GM12878 (cell line): ENCODE results near the gene TNP2. TPM values are rescaled to one million over a fixed set of nuclear protein-coding genes. Genes with fewer than 3 reads are reported as not detected.
"Not testable (repeated sequence)": the region's sequence is repeated elsewhere in the genome, so short reads cannot be mapped to it uniquely, and the experiment has no call there.

Experiments used
- ATAC-seq: fragments of 200-7000 bp; cut with Tn5 transposase; 3 replicates; pipeline ENCODE4 v1.9.1; 2020; ENCODE audit warnings: mild to moderate bottlenecking, moderate library complexity
- BruUV-seq: library from RNA; stranded (reverse); fragments of 400-500 nt; replicated peaks from 2 replicates; lab custom pipeline; 2021; lab: Mats Ljungman, UMichigan
- CTCF ChIA-PET: fragments of 300-600 bp; sonication (Branson Sonifier 250); formaldehyde crosslinking; extraction: SDS; loops from one replicate; lab custom pipeline; 2021; ENCODE audit warnings: inconsistent platforms; lab: Yijun Ruan, JAX
- POLR2A ChIA-PET: fragments of 350-600 bp; formaldehyde crosslinking; extraction: SDS; loops from one replicate; lab custom pipeline; 2021; ENCODE audit warnings: inconsistent platforms; lab: Charles Lee
- RAD21 ChIA-PET: fragments of 300-600 bp; sonication (Branson Sonifier 250); formaldehyde crosslinking; loops from one replicate; lab custom pipeline; 2023; ENCODE audit warnings: antibody characterized with exemption; ENCODE audit not compliant: unreplicated experiment; lab: Charles Lee
- SMC1A ChIA-PET: fragments of 300-600 bp; sonication (Branson Sonifier 250); formaldehyde crosslinking; loops from one replicate; lab custom pipeline; 2023; ENCODE audit not compliant: unreplicated experiment, uncharacterized antibody; lab: Charles Lee
- DNase-seq: peaks from one replicate; pipeline ENCODE4 v3.0.0-alpha.2; 2011; ENCODE audit warnings: low read depth, low spot score
- FAIRE-seq: peaks from 3 replicates; lab custom pipeline; 2011; peaks lifted over from hg19 to GRCh38; lab: Jason Lieb, UNC
- H2AFZ ChIP-seq: 2 replicates; pipeline ENCODE4 v1.6.0; 2011; ENCODE audit warnings: low read depth, low read length, control low read depth; ENCODE audit not compliant: control insufficient read depth
- H3K27ac ChIP-seq: 2 replicates; pipeline ENCODE4 v1.5.1; 2011; ENCODE audit warnings: control low read depth; ENCODE audit not compliant: control insufficient read depth, insufficient read depth
- H3K27me3 ChIP-seq, 2 experiments: replicated peaks in 1 of 2; 2 replicates each; pipeline versions ENCODE4 v1.6.0 to v1.6.1; 2011; ENCODE audit warnings: low read length in 1 of 2; ENCODE audit not compliant: control insufficient read depth in 2 of 2, insufficient read depth in 2 of 2
- H3K36me3 ChIP-seq, 2 experiments: 2 replicates each; pipeline ENCODE4 v1.5.1; 2011; ENCODE audit warnings: low read length in 1 of 2; ENCODE audit not compliant: control insufficient read depth in 2 of 2, insufficient read depth in 2 of 2
- H3K4me1 ChIP-seq: 2 replicates; pipeline ENCODE4 v1.6.1; 2011; ENCODE audit warnings: mild to moderate bottlenecking, low read length, moderate library complexity, mixed read lengths; ENCODE audit not compliant: control insufficient read depth, insufficient read depth
- H3K4me2 ChIP-seq: 2 replicates; pipeline ENCODE4 v1.6.0; 2011; ENCODE audit warnings: control low read depth; ENCODE audit not compliant: control insufficient read depth, insufficient read depth
- H3K4me3 ChIP-seq: fragments of 200-600 bp; sonication (generic); 2 replicates; pipeline ENCODE4 v1.5.1; 2016
- H3K79me2 ChIP-seq: 2 replicates; pipeline ENCODE4 v1.6.0; 2011; ENCODE audit warnings: low read length; ENCODE audit not compliant: control insufficient read depth, insufficient read depth
- H3K9ac ChIP-seq: 2 replicates; pipeline ENCODE4 v1.8.0; 2011; ENCODE audit warnings: low read length, control low read depth, mixed read lengths; ENCODE audit not compliant: control insufficient read depth, insufficient read depth
- H3K9me3 ChIP-seq: replicated peaks from 3 replicates; pipeline ENCODE4 v1.5.1; 2011; ENCODE audit warnings: mild to moderate bottlenecking, low read length; ENCODE audit not compliant: control insufficient read depth, insufficient read depth
- H4K20me1 ChIP-seq: 2 replicates; pipeline ENCODE4 v1.6.0; 2011; ENCODE audit not compliant: control insufficient read depth, insufficient read depth
- ASH2L ChIP-seq: fragments of 300-600, 200-600 bp; sonication (generic); IDR thresholded peaks from 2 replicates; pipeline ENCODE4 v1.6.1; 2017; ENCODE audit warnings: low read depth, mild to moderate bottlenecking, borderline replicate concordance
- ATF7 ChIP-seq: fragments of 450-650 bp; IDR thresholded peaks from 2 replicates; pipeline ENCODE4 v1.6.1; 2016; ENCODE audit warnings: low read depth, mild to moderate bottlenecking
- BMI1 ChIP-seq: fragments of 450-650 bp; IDR thresholded peaks from 2 replicates; pipeline ENCODE4 v1.6.1; 2016; ENCODE audit warnings: mild to moderate bottlenecking, moderate library complexity, borderline replicate concordance
- EED ChIP-seq: sonication (generic); IDR thresholded peaks from 2 replicates; pipeline ENCODE4 v1.6.1; 2016; ENCODE audit warnings: antibody characterized with exemption, low read depth
- EP300 ChIP-seq, 2 experiments: fragments of 150-350 bp in 1 of 2; IDR thresholded peaks; 2 replicates each; pipeline ENCODE4 v1.6.1; 2011 to 2012; ENCODE audit warnings: low read depth in 2 of 2, low read length in 2 of 2, borderline replicate concordance in 1 of 2, improper control_type of control experiment in 1 of 2, inconsistent platforms in 1 of 2; ENCODE audit not compliant: control insufficient read depth in 1 of 2
- HDAC6 ChIP-seq: fragments of 200-600 bp; sonication (generic); IDR thresholded peaks from one replicate; pipeline ENCODE4 v1.8.0; 2017; ENCODE audit warnings: antibody characterized with exemption; ENCODE audit not compliant: unreplicated experiment
- HDGF ChIP-seq: fragments of 450-650 bp; IDR thresholded peaks from 2 replicates; pipeline ENCODE4 v1.6.1; 2016; ENCODE audit warnings: antibody characterized with exemption
- MTA3 ChIP-seq: IDR thresholded peaks from 2 replicates; pipeline ENCODE4 v1.6.1; 2012; ENCODE audit warnings: low read length, inconsistent platforms, borderline replicate concordance
- TARDBP ChIP-seq: IDR thresholded peaks from 2 replicates; pipeline ENCODE4 v1.6.1; 2016; ENCODE audit warnings: borderline replicate concordance
- YBX1 ChIP-seq: fragments of 450-650 bp; IDR thresholded peaks from 2 replicates; pipeline ENCODE4 v1.6.1; 2016; ENCODE audit warnings: antibody characterized with exemption
- YY1 ChIP-seq: IDR thresholded peaks from 2 replicates; pipeline ENCODE4 v1.6.1; 2011; ENCODE audit warnings: low read depth, mild to moderate bottlenecking, low read length
- ZZZ3 ChIP-seq: IDR thresholded peaks from 2 replicates; pipeline ENCODE4 v1.6.1; 2011; ENCODE audit warnings: low read depth; ENCODE audit not compliant: control insufficient read depth, insufficient read length
- WGBS: methylation state at CpG from one replicate; pipeline ENCODE4 v1.1.6; 2016; ENCODE audit warnings: low lambda C conversion rate; ENCODE audit not compliant: insufficient replicate concordance, insufficient coverage; ENCODE audit errors: missing lambda C conversion rate; 5-methylcytosine and 5-hydroxymethylcytosine counted together
- in situ Hi-C: fragments of 300-500 bp; cut with MboI; formaldehyde crosslinking; loops from 9 replicates; pipeline ENCODE4 v1.14.3; 2018; ENCODE audit warnings: mixed read lengths
- intact Hi-C: fragments of 100-400 bp; cut with micrococcal nuclease; formaldehyde crosslinking; loops from one replicate; pipeline ENCODE4 v1.14.2; 2022; ENCODE audit not compliant: unreplicated experiment
- polyA plus RNA-seq, 11 experiments: library from polyadenylated mRNA; depleted of rRNA in 4 of 11; unstranded in 6 of 11; stranded (reverse) in 5 of 11; fragments of >200 nt; fragmentation: Nextera tagmentation in 4 of 11; fragmentation: Illumina TruSeq in 1 of 11; extraction: Ambion mirVana in 4 of 11; extraction: Trizol in 1 of 11; gene quantifications; 1 replicate in 1 of 11; 2 replicates in 10 of 11; pipeline versions ENCODE4 v1.2.1 to v1.2.3, GENCODE V29; 2011 to 2016; ENCODE audit warnings: inconsistent platforms in 2 of 11, missing spikeins in 2 of 11, low read depth in 1 of 11
- total RNA-seq, 4 experiments: library from RNA; depleted of rRNA in 3 of 4; stranded (reverse); fragments of >200 nt in 3 of 4; fragmentation: Illumina TruSeq in 1 of 4; extraction: Trizol in 1 of 4; gene quantifications; 2 replicates each; pipeline versions ENCODE4 v1.2.1 to v1.2.3, GENCODE V29; 2013 to 2021
- TF ChIP-seq, protein P1 (sequence below): IDR thresholded peaks from 2 replicates; pipeline ENCODE4 v1.6.1; 2011; ENCODE audit warnings: mild to moderate bottlenecking, low read depth, low read length, moderate library complexity; ENCODE audit not compliant: insufficient replicate concordance

TNP2 gene
- total and polyA plus RNA-seq, 10 of the 15 experiments (the other 5 are each of a cell fraction or from before 2014, with no cell fraction given): not detected

GRCh38 chr16:11290102-11290893 lies 21.2 kb upstream of the TNP2 start:
- Histone ChIP-seq H3K4me1 (peaks cover 14% of the 10 kb centered on the region), H2AFZ (no peak overlapping the region), H3K79me2 (no peaks in the 10 kb centered on the region), H3K27me3 (no peaks in the 10 kb centered on the region), H4K20me1 (no peaks in the 10 kb centered on the region), H3K36me3 (no peaks in the 10 kb centered on the region), H3K27ac (no peak overlapping the region), H3K4me3 (no peak overlapping the region), H3K9me3 (no peaks in the 10 kb centered on the region), H3K9ac (no peak overlapping the region), H3K4me2 (no peak overlapping the region)
- ATAC-seq (no peak), FAIRE-seq (no peak), DNase-seq (no peak)
- ChIA-PET CTCF (no interaction called here), RAD21 (interaction anchor here (1.6 kb wide), 1 partner anchor 34 kb away, joined by 4 read pairs; the partner anchor contains the start of gene SOCS1), SMC1A (no interaction called here), POLR2A (no interaction called here)
- TF ChIP-seq MTA3: no peak
- no peak for TF ChIP-seq YBX1
- no peak for TF ChIP-seq EP300 (IDR thresholded peaks at IDR 0.05; ENCODE audit: borderline replicate concordance in 1 of 2, control insufficient read depth in 1 of 2, low read depth in 2 of 2, low read length in 2 of 2)
- TF ChIP-seq, protein P1, sequence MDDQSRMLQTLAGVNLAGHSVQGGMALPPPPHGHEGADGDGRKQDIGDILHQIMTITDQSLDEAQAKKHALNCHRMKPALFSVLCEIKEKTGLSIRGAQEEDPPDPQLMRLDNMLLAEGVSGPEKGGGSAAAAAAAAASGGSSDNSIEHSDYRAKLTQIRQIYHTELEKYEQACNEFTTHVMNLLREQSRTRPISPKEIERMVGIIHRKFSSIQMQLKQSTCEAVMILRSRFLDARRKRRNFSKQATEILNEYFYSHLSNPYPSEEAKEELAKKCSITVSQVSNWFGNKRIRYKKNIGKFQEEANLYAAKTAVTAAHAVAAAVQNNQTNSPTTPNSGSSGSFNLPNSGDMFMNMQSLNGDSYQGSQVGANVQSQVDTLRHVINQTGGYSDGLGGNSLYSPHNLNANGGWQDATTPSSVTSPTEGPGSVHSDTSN: no peak
- no peak for TF ChIP-seq TARDBP
- TF ChIP-seq EED: no peak
- TF ChIP-seq YY1: no peak
- no peak for TF ChIP-seq ASH2L
- TF ChIP-seq ZZZ3: no peak
- TF ChIP-seq BMI1: no peak
- no peak for TF ChIP-seq ATF7
- TF ChIP-seq HDAC6: no peak
- TF ChIP-seq HDGF: no peak
- WGBS: 63% methylated on average over 8 of the region's 8 CpGs
- intact Hi-C loops (no loop called here), in situ Hi-C loops (no loop called here)
- BruUV-seq: no TSS peak

DNA sequence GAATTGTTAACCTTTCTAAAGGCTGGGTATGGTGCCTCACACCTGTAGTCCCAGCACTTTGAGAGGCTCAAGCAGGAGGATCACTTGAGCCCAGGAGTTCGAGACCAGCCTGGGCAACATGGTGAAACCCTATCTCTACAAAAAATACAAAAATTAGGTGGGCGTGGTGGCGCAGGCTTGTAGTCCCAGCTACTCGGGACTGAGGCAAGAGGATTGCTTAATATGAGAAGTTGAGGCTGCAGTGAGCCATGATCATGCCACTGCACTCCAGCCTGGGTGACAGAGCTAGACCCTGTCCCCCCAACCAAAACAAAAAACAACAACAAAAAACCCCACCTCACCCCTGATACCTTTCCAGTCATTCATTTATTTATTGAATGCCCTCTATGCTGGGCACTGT lies 20.6 kb upstream of the TNP2 start:
- H3K27me3 ChIP-seq, H4K20me1 ChIP-seq, in situ Hi-C loops, H3K36me3 ChIP-seq, CTCF ChIA-PET, DNase-seq, H3K4me2 ChIP-seq, intact Hi-C loops, POLR2A ChIA-PET, H3K9me3 ChIP-seq, H3K4me3 ChIP-seq, H2AFZ ChIP-seq, H3K9ac ChIP-seq, ATAC-seq, H3K27ac ChIP-seq, BruUV-seq, FAIRE-seq, H3K79me2 ChIP-seq: not testable (repeated sequence)
- ChIA-PET RAD21 (interaction anchor here (1.2 kb wide), 1 partner anchor 34 kb away, joined by 4 read pairs; the partner anchor contains the start of gene SOCS1), SMC1A (interaction anchor here (1.1 kb wide), 1 partner anchor 21 kb away, joined by 3 read pairs; no protein-coding TSS in a partner anchor)
- peaks cover 15% of the 10 kb centered on the region for H3K4me1 ChIP-seq
- WGBS: 47% methylated on average over 4 of the region's 4 CpGs
